OCI-LY1 (cell line): ENCODE data around the gene CRHR1.

Experiments
- EZH2 ChIP-seq: fragments of 200-600 bp; sonication (generic), shearing (Covaris generic); IDR thresholded peaks from 2 replicates; pipeline ENCODE4 v1.8.0; 2017; ENCODE audit warnings: borderline replicate concordance, mixed run types, mild to moderate bottlenecking, antibody characterized with exemption, low read length, moderate library complexity, mixed read lengths
- TF ChIP-seq, protein P1 (sequence below): fragments of 200-600 bp; sonication (generic), shearing (Covaris generic); IDR thresholded peaks from 2 replicates; pipeline ENCODE4 v1.5.1; 2017; ENCODE audit warnings: mild to moderate bottlenecking, antibody characterized with exemption, low read length, moderate library complexity, mixed read lengths

DNA sequence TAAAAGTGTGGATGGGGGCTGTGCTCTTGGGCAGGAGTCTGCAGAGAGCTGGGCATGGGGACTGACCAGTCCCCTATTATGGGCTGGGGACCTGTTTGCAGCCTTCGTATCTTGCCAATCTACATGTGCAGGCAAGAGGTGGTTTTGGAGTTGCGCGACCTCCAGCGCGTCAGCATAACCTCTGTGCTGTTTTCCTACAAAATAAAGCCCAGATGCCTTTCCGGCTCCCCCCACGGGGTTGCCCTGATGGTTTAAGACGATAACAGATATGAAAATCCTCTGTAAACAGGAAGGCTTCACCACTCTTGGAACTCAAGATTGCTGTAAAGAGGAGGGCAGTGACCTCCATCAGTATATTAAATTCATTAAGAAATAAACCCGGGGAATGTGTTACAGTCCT lies 44.1 kb downstream of the CRHR1 start:
- TF ChIP-seq, protein P1, sequence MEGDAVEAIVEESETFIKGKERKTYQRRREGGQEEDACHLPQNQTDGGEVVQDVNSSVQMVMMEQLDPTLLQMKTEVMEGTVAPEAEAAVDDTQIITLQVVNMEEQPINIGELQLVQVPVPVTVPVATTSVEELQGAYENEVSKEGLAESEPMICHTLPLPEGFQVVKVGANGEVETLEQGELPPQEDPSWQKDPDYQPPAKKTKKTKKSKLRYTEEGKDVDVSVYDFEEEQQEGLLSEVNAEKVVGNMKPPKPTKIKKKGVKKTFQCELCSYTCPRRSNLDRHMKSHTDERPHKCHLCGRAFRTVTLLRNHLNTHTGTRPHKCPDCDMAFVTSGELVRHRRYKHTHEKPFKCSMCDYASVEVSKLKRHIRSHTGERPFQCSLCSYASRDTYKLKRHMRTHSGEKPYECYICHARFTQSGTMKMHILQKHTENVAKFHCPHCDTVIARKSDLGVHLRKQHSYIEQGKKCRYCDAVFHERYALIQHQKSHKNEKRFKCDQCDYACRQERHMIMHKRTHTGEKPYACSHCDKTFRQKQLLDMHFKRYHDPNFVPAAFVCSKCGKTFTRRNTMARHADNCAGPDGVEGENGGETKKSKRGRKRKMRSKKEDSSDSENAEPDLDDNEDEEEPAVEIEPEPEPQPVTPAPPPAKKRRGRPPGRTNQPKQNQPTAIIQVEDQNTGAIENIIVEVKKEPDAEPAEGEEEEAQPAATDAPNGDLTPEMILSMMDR, result no peak
- TF ChIP-seq EZH2, result no peak
